MM.1S (cell line): Measurements from ENCODE around the gene TACSTD2.

Experiments used
- EZH2 ChIP-seq: fragments of 300-600 bp; sonication (generic); optimal IDR thresholded peaks from 2 replicates; pipeline ENCODE3; 2017; ENCODE audit warnings: low read depth, mild to moderate bottlenecking, antibody characterized with exemption, low read length, mixed read lengths
- TF ChIP-seq, protein P1 (sequence below): fragments of 300-600 bp; sonication (generic); IDR thresholded peaks from 2 replicates; pipeline ENCODE4 v1.5.1; 2016; ENCODE audit warnings: antibody characterized with exemption, low read length, mixed read lengths

DNA sequence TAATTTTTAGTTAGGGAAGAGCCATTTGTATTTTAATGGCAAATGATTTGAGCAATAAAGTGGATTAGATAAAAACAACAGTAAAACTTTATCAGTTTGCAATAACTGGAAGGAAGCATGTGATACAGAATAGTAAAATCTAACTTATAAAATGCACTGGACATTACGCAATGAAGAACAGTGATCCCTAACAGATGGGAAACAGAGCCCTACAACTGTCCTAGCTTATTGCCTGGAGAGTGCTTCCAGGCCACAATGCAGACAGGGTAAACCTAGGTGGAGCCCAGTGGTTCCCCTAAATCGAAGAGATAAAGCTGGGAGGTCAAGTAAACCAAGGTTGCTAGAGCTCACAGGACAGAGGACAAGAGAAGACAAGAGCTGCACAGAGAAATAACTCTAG lies 37.5 kb downstream of the TACSTD2 start:
- TF ChIP-seq, protein P1, sequence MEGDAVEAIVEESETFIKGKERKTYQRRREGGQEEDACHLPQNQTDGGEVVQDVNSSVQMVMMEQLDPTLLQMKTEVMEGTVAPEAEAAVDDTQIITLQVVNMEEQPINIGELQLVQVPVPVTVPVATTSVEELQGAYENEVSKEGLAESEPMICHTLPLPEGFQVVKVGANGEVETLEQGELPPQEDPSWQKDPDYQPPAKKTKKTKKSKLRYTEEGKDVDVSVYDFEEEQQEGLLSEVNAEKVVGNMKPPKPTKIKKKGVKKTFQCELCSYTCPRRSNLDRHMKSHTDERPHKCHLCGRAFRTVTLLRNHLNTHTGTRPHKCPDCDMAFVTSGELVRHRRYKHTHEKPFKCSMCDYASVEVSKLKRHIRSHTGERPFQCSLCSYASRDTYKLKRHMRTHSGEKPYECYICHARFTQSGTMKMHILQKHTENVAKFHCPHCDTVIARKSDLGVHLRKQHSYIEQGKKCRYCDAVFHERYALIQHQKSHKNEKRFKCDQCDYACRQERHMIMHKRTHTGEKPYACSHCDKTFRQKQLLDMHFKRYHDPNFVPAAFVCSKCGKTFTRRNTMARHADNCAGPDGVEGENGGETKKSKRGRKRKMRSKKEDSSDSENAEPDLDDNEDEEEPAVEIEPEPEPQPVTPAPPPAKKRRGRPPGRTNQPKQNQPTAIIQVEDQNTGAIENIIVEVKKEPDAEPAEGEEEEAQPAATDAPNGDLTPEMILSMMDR: no peak
- no peak for TF ChIP-seq EZH2
